NCI-H2171 (cell line): ENCODE measurements around the gene IFITM2.
"Not testable (repeated sequence)": the region's sequence is repeated elsewhere in the genome, so short reads cannot be mapped to it uniquely, and the experiment has no call there.

Experiments used
- DNase-seq: peaks from one replicate; lab custom pipeline; 2025; lab: John Stamatoyannopoulos, UW

IFITM2 gene

GRCh38 chr11:342328-342727 is 34.7 kb downstream of the IFITM2 start:
- no peak for DNase-seq

GRCh38 chr11:344836-345578 is 37.4 kb downstream of the IFITM2 start:
- no peak for DNase-seq

DNA sequence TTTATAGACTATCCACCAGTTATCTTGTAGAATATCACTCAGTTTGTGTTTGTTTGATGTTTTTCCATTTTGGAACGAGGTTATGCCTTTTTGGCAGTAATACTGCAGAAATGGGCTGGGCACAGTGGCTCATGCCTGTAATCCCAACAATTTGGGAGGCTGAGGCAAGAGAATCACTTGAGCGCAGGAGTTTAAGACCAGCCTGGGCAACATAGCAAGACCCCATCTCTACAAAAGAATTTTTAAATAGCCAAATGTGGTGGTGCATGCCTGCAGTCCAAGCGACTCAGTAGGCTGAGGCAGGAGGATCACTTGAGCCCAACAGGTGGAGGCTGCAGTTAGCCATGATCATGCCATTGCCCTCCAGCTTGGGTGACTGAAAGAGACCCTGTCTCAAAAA is 38.9 kb downstream of the IFITM2 start:
- DNase-seq: no peak

- not testable (repeated sequence) for DNase-seq
These were observed 41.8 kb downstream of the IFITM2 start for GRCh38 chr11:349270-349954.

DNA sequence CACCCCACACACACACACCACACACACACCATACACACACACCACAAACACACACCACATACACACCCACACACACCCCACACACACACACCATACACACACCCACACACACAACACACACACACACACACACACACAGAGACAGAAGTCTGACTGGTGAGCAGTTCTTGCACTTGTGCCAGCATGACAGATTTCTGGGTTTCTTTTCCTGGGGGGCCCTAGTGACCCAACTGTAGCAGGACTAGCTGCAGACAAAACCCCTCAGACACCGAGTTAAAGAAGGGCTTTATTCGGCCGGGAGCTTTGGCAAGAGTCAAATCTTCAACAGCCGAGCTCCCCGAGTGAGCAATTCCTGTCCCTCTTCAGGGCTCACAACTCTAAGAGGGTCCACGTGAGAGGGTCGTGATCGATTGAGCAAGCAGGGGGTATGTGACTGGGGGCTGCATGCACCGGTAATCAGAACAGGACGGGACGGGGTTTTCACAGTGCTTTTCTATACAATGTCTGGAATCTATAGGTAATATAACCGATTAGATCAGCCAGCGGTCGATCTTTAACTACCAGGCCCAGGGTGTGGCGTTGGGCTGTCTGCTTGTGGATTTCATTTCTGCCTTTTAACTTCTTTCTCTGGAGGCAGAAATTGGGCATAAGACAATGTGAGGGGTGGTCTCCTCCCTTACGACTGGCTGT is 42.6 kb downstream of the IFITM2 start:
- DNase-seq: not testable (repeated sequence)

DNA sequence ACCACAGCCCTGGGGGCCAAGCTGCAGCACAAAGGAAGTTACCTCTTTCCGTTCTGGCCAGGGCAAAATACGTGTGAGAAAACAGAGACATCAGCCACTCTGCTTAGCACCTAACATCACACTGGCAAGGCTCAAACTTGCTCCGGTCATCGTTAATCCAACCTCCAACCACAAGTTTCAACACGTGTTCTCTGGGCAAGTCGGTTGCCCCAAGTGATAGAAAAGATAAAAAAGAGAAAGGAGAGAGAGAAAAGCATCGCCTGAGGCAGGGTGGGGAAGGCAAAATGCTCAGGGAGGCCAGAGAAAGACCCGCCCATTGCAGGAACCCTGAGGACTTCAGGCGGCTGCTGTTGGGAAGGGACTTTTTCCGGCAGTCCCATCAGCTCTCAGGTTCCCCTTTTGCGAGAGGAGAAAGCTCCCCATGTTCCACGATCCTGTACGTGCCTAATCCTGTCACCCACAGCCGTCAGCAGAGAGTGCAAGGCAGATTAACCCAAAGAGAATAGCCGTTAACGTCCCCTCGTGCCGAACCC is 43.2 kb downstream of the IFITM2 start:
- no peak for DNase-seq

- DNase-seq: no peak
These were observed 43.8 kb downstream of the IFITM2 start for GRCh38 chr11:351411-351810.

DNA sequence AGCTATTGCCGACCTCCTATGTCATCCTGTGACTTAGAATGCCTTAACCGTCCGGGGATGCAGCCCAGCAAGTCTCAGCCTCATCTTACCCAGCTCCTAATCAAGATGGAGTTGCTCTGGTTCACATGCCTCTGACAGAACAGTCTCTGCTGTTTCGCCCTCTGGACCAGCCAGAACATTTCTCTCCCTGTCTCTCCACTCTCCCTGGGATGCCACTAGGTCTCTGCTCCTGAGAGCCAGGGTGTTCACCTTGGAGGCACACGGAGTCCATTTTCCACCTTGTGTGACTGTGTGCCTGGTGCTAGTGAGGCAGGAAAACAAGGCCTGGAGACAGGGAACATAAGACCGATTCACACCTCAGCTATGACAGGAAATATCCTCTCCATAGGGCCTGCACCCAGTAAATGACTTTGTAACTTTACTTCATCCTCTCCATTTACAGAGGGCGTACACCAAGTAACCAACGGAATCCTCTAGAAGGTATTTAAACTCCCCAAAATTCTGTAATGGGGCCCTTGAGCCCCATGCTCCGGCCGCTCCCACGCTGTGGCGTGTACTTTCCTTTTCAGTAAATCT is 44.9 kb downstream of the IFITM2 start:
- no peak for DNase-seq

GRCh38 chr11:353179-353873 is 45.7 kb downstream of the IFITM2 start:
- no peak for DNase-seq

GRCh38 chr11:355581-356458 is 48.2 kb downstream of the IFITM2 start:
- DNase-seq: peak; percentile 37

DNA sequence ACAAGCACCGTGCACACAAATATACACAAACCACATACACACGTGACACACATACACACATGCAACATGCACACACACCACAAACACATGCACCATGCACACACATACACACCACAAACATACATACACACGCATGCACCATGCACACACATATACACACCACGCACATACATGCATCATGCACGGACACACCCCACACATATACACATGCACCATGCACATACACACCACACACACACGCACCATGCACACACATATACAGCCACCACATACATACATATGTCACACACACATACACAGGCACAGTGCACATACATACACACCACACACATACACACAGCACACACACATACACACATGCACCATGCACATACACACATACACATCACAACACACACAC is 49.0 kb downstream of the IFITM2 start:
- no peak for DNase-seq

GRCh38 chr11:357582-357981 is 50.0 kb downstream of the IFITM2 start:
- no peak for DNase-seq

DNA sequence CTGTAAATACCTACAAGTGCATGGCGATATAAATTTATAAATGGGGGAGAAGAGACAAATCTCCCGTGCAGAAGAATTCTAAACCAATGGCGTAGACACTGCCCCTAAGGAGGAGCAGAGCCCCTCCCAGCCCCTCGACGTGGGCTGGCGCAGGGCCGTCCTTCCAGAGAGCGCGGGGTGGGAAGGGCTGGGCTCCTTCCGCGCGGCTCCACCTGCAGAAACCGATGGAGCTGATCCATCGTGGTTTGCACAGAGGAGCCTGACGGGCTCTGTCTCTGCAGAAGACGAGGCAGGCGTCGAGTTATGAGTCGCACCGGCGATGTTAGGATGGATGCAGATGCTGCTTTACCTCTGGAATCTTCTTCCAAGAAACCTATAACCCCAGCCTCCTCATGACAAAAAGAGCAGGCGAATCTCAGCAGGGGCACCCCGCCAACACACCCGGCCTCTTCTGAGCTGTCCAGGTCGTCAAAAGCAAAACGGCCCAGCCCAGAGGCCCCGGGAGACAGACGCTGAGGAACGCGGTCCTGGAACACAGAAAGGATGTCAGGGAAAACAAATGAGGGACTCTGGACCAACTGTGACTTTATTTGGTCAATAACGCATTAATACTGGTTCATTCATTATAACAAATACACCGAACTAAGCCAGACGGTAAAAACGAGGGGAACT is 50.6 kb downstream of the IFITM2 start:
- DNase-seq: no peak
